Karpas-422 (cell line): ENCODE data around the gene CD163. TPM values are rescaled to one million over a fixed set of nuclear protein-coding genes. Genes with fewer than 3 reads are reported as not detected.
"Not testable (repeated sequence)": the region's sequence is repeated elsewhere in the genome, so short reads cannot be mapped to it uniquely, and the experiment has no call there.

ENCODE experiments used
- DNase-seq: peaks from one replicate; pipeline ENCODE4 v3.0.0-alpha.2; 2015
- H2AFZ ChIP-seq: fragments of 200-600 bp; sonication (generic); 2 replicates; pipeline ENCODE4 v1.6.1; 2014; ENCODE audit warnings: antibody characterized with exemption, low read length, mixed read lengths
- H3K27ac ChIP-seq: fragments of 200-600 bp; sonication (generic); 2 replicates; pipeline ENCODE4 v1.5.1; 2014; ENCODE audit warnings: mild to moderate bottlenecking, low read length, moderate library complexity
- H3K27me3 ChIP-seq: fragments of 200-600 bp; sonication (generic); 2 replicates; pipeline ENCODE4 v1.6.1; 2014; ENCODE audit warnings: low read length, mixed read lengths
- H3K36me3 ChIP-seq: fragments of 200-600 bp; sonication (generic); 2 replicates; pipeline ENCODE4 v1.6.1; 2014; ENCODE audit warnings: low read length, mixed read lengths; ENCODE audit not compliant: insufficient read depth
- H3K4me1 ChIP-seq: fragments of 200-600 bp; sonication (generic); 2 replicates; pipeline ENCODE4 v1.6.1; 2014; ENCODE audit warnings: mild to moderate bottlenecking, low read length, mixed read lengths
- H3K4me2 ChIP-seq: fragments of 200-600 bp; sonication (generic); 2 replicates; pipeline ENCODE4 v1.6.1; 2014; ENCODE audit warnings: low read length, low read depth, mild to moderate bottlenecking; ENCODE audit not compliant: poor library complexity, severe bottlenecking
- H3K4me3 ChIP-seq: fragments of 200-600 bp; sonication (generic); 2 replicates; pipeline ENCODE4 v1.5.1; 2014; ENCODE audit warnings: mild to moderate bottlenecking, antibody characterized with exemption, low read length, mixed read lengths
- H3K79me2 ChIP-seq: fragments of 200-600 bp; sonication (generic); 2 replicates; pipeline ENCODE4 v1.6.1; 2014; ENCODE audit warnings: mild to moderate bottlenecking, low read length, mixed read lengths
- H3K9ac ChIP-seq: fragments of 200-600 bp; sonication (generic); 2 replicates; pipeline ENCODE4 v1.6.0; 2014; ENCODE audit warnings: low read length
- H3K9me2 ChIP-seq: fragments of 200-600 bp; sonication (generic), shearing (Covaris generic); replicated peaks from 2 replicates; pipeline ENCODE4 v1.6.0; 2014; ENCODE audit warnings: mild to moderate bottlenecking, low read length, moderate library complexity; ENCODE audit not compliant: insufficient read depth
- H3K9me3 ChIP-seq: fragments of 300-700, 200-600 bp; sonication (generic); 2 replicates; pipeline ENCODE4 v1.6.1; 2014; ENCODE audit warnings: low read length, mixed read lengths
- H4K20me1 ChIP-seq: fragments of 200-600 bp; sonication (generic); 2 replicates; pipeline ENCODE4 v1.6.1; 2014; ENCODE audit warnings: mild to moderate bottlenecking, antibody characterized with exemption, low read length, low read depth; ENCODE audit not compliant: insufficient read depth
- total RNA-seq: library from RNA; depleted of rRNA; stranded (reverse); fragments of >200 nt; shearing (Covaris generic); gene quantifications from 2 replicates; pipeline ENCODE4 v1.2.3, GENCODE V29; 2014; ENCODE audit warnings: low replicate concordance

CD163 gene
- total RNA-seq, 1 experiment from 2014 or later, result not detected

GRCh38 chr12:7444076-7444475 is 59.5 kb downstream of the CD163 start, which contains the start of gene CD163L1:
CD163L1 (minus strand) TSS chr12:7444153; CDS start chr12:7444127, 26 bp downstream.
- Histone ChIP-seq H3K4me2 (no peak within 1 kb of the TSS), H2AFZ (no peak within 1 kb of the TSS), H3K36me3 (no peaks in the 10 kb centered on the region), H3K9ac (no peak within 1 kb of the TSS), H3K79me2 (no peaks in the 10 kb centered on the region), H3K27me3 (no peaks in the 10 kb centered on the region), H3K27ac (no peak within 1 kb of the TSS), H3K9me2 (no peaks in the 10 kb centered on the region), H3K9me3 (no peaks in the 10 kb centered on the region), H3K4me3 (no peak within 1 kb of the TSS), H4K20me1 (no peaks in the 10 kb centered on the region), H3K4me1 (no peaks in the 10 kb centered on the region)
- no peak for DNase-seq

- no peaks in the 10 kb centered on the region for H4K20me1 ChIP-seq
These were observed 62.4 kb downstream of the CD163 start for GRCh38 chr12:7441216-7441615.

GRCh38 chr12:7439579-7440505 is 63.7 kb downstream of the CD163 start:
- Histone ChIP-seq H3K27ac (no peak overlapping the region), H2AFZ (no peak overlapping the region), H3K79me2 (no peaks in the 10 kb centered on the region), H3K36me3 (no peaks in the 10 kb centered on the region), H3K27me3 (no peaks in the 10 kb centered on the region), H3K4me3 (no peak overlapping the region), H4K20me1 (no peaks in the 10 kb centered on the region), H3K9ac (no peak overlapping the region), H3K9me3 (no peaks in the 10 kb centered on the region), H3K9me2 (no peaks in the 10 kb centered on the region), H3K4me2 (no peak overlapping the region), H3K4me1 (no peaks in the 10 kb centered on the region)
- DNase-seq, result no peak

More at GRCh38 chr12:7441216-7441615, 62.4 kb downstream of the CD163 start:
- Histone ChIP-seq H3K4me1 (no peaks in the 10 kb centered on the region), H3K36me3 (no peaks in the 10 kb centered on the region), H3K9me2 (no peaks in the 10 kb centered on the region), H3K9ac (no peak overlapping the region), H3K4me3 (no peak overlapping the region), H3K79me2 (no peaks in the 10 kb centered on the region), H3K27ac (no peak overlapping the region), H3K9me3 (no peaks in the 10 kb centered on the region), H3K4me2 (no peak overlapping the region), H2AFZ (no peak overlapping the region), H3K27me3 (no peaks in the 10 kb centered on the region)
- DNase-seq, result no peak

- H3K9me2 ChIP-seq, H3K4me3 ChIP-seq, H4K20me1 ChIP-seq, H3K79me2 ChIP-seq, H2AFZ ChIP-seq, H3K27ac ChIP-seq, H3K27me3 ChIP-seq, H3K9ac ChIP-seq, DNase-seq, H3K9me3 ChIP-seq, H3K4me2 ChIP-seq, H3K4me1 ChIP-seq, H3K36me3 ChIP-seq: not testable (repeated sequence)
These were observed 65.1 kb downstream of the CD163 start for GRCh38 chr12:7438291-7438995.

GRCh38 chr12:7437494-7437893 is 66.1 kb downstream of the CD163 start:
- not testable (repeated sequence) for H2AFZ ChIP-seq, H3K27me3 ChIP-seq, H3K4me1 ChIP-seq, H3K27ac ChIP-seq, H3K36me3 ChIP-seq, H4K20me1 ChIP-seq, H3K79me2 ChIP-seq, DNase-seq, H3K9me2 ChIP-seq, H3K4me2 ChIP-seq, H3K9me3 ChIP-seq, H3K4me3 ChIP-seq, H3K9ac ChIP-seq

- no peak overlapping the region for H2AFZ ChIP-seq
- no peaks in the 10 kb centered on the region for H3K4me1 ChIP-seq
- H4K20me1 ChIP-seq, result no peaks in the 10 kb centered on the region
- no peak overlapping the region for H3K9ac ChIP-seq
- H3K36me3 ChIP-seq, result no peaks in the 10 kb centered on the region
- H3K9me3 ChIP-seq, result no peaks in the 10 kb centered on the region
- H3K79me2 ChIP-seq, result no peaks in the 10 kb centered on the region
- no peak overlapping the region for H3K4me3 ChIP-seq
- no peak overlapping the region for H3K27ac ChIP-seq
- H3K9me2 ChIP-seq, result no peaks in the 10 kb centered on the region
- H3K27me3 ChIP-seq, result no peaks in the 10 kb centered on the region
- no peak for DNase-seq
- no peak overlapping the region for H3K4me2 ChIP-seq
These were observed 68.9 kb downstream of the CD163 start for GRCh38 chr12:7434670-7435069.

- no peaks in the 10 kb centered on the region for H3K4me1 ChIP-seq
- no peaks in the 10 kb centered on the region for H3K9me2 ChIP-seq
- no peaks in the 10 kb centered on the region for H3K79me2 ChIP-seq
- H3K36me3 ChIP-seq, result no peaks in the 10 kb centered on the region
- no peaks in the 10 kb centered on the region for H4K20me1 ChIP-seq
- no peak overlapping the region for H3K4me3 ChIP-seq
- no peak overlapping the region for H3K4me2 ChIP-seq
- no peak for DNase-seq
- H2AFZ ChIP-seq, result no peak overlapping the region
- H3K27me3 ChIP-seq, result no peaks in the 10 kb centered on the region
- H3K27ac ChIP-seq, result no peak overlapping the region
- H3K9ac ChIP-seq, result no peak overlapping the region
- H3K9me3 ChIP-seq, result no peaks in the 10 kb centered on the region
These were observed 70.2 kb downstream of the CD163 start for GRCh38 chr12:7433276-7433822.

GRCh38 chr12:7431993-7432685 is 71.4 kb downstream of the CD163 start:
- no peak for DNase-seq
- Histone ChIP-seq H3K4me1 (no peaks in the 10 kb centered on the region), H3K9ac (no peak overlapping the region), H3K27me3 (no peaks in the 10 kb centered on the region), H3K4me3 (no peak overlapping the region), H3K79me2 (no peaks in the 10 kb centered on the region), H3K4me2 (no peak overlapping the region), H3K9me2 (no peaks in the 10 kb centered on the region), H4K20me1 (no peaks in the 10 kb centered on the region), H3K27ac (no peak overlapping the region), H3K36me3 (no peaks in the 10 kb centered on the region), H2AFZ (no peak overlapping the region), H3K9me3 (no peaks in the 10 kb centered on the region)
